Mammary epithelial cell (primary cell): Measurements from ENCODE around the gene GATA6.

Experiments
- EZH2 ChIP-seq: IDR thresholded peaks from 2 replicates; pipeline ENCODE4 v1.6.1; 2012; ENCODE audit warnings: low read length, inconsistent platforms, borderline replicate concordance
- TF ChIP-seq, protein P1 (sequence below), 2 donors: IDR thresholded peaks in 1 of 2; conservative IDR thresholded peaks in 1 of 2; 2 replicates each; pipeline ENCODE4 v1.5.1; 2011 to 2012; ENCODE audit warnings: inconsistent platforms in 2 of 2, low read length in 2 of 2, mild to moderate bottlenecking in 2 of 2, control low read depth in 1 of 2, low read depth in 1 of 2; ENCODE audit not compliant: insufficient read depth in 1 of 2; ENCODE audit errors: extremely low read depth in 1 of 2

DNA sequence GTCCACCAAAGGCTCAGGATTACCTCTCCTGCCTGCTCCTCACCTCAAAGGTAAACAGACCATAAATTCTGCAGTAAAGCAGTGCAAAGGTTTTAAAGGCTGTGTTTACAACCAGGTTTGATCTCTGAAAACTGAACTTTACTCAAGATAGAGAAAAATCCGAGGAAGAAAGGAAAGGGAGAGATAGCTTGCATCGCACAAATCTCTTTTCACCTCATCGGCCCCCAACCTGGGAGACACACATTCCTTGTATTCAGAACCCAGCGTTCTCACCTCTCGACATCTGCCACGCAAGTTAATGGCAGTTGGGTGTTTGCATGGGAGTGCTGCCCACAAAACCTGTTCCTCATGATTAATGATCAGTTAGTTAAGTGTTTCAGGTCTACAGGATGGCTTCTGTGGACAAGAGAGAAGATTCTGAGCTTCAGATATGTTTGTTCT lies 72.6 kb downstream of the GATA6 start:
- TF ChIP-seq, protein P1, sequence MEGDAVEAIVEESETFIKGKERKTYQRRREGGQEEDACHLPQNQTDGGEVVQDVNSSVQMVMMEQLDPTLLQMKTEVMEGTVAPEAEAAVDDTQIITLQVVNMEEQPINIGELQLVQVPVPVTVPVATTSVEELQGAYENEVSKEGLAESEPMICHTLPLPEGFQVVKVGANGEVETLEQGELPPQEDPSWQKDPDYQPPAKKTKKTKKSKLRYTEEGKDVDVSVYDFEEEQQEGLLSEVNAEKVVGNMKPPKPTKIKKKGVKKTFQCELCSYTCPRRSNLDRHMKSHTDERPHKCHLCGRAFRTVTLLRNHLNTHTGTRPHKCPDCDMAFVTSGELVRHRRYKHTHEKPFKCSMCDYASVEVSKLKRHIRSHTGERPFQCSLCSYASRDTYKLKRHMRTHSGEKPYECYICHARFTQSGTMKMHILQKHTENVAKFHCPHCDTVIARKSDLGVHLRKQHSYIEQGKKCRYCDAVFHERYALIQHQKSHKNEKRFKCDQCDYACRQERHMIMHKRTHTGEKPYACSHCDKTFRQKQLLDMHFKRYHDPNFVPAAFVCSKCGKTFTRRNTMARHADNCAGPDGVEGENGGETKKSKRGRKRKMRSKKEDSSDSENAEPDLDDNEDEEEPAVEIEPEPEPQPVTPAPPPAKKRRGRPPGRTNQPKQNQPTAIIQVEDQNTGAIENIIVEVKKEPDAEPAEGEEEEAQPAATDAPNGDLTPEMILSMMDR (conservative IDR thresholded peaks at IDR 0.05 in 1 of 2, IDR thresholded peaks at IDR 0.05 in 1 of 2; ENCODE audit: extremely low read depth in 1 of 2, insufficient read depth in 1 of 2, low read depth in 1 of 2, low read length in 2 of 2): no peak
- no peak for TF ChIP-seq EZH2
